Colonic mucosa (tissue), 4 donors: ENCODE data around the gene SCN10A. TPM values are rescaled to one million over a fixed set of nuclear protein-coding genes. Genes with fewer than 3 reads are reported as not detected.

Source experiments
- DNase-seq: peaks from one replicate; pipeline ENCODE4 v3.0.0-alpha.2; 2020
- H3K27ac ChIP-seq: fragments of 200-600 bp; one replicate; pipeline ENCODE4 v1.8.0; 2021
- H3K27me3 ChIP-seq: fragments of 200-600 bp; one replicate; pipeline ENCODE4 v1.8.0; 2021
- H3K36me3 ChIP-seq: fragments of 200-600 bp; one replicate; pipeline ENCODE4 v1.8.0; 2021
- H3K4me1 ChIP-seq: fragments of 200-600 bp; one replicate; pipeline ENCODE4 v1.8.0; 2021; ENCODE audit warnings: mild to moderate bottlenecking
- H3K4me3 ChIP-seq: fragments of 200-600 bp; one replicate; pipeline ENCODE4 v1.8.0; 2021
- H3K9ac ChIP-seq, 2 donors: one replicate each; pipeline ENCODE4 v1.7.0; 2013; ENCODE audit warnings: control low read depth in 2 of 2, low read depth in 2 of 2, low read length in 2 of 2
- H3K9me3 ChIP-seq: fragments of 200-600 bp; one replicate; pipeline ENCODE4 v1.8.0; 2021
- CTCF ChIP-seq: fragments of 200-600 bp; IDR thresholded peaks from one replicate; pipeline ENCODE4 v1.8.0; 2022; ENCODE audit warnings: antibody characterized with exemption, mild to moderate bottlenecking
- intact Hi-C: fragments of 100-400 bp; cut with DNase I; formaldehyde crosslinking; loops from one replicate; pipeline ENCODE4 v1.14.1; 2022
- total RNA-seq, 2 donors: library from RNA; stranded (reverse); fragmentation: NEBNext Ultra II Directional in 1 of 2; extraction: Animal tissue kit (Norgen Biotek cat#: 25700) in 1 of 2; gene quantifications; one replicate each; pipeline ENCODE4 v1.2.1, GENCODE V29; 2021
- donor health status: healthy.
- donor health status: DM: no; HTN: no; CAD: no.
- donor health status: DM: no; HTN: no; CAD: no.

SCN10A gene
- total RNA-seq, 2 donors from 2014 or later: not detected

DNA sequence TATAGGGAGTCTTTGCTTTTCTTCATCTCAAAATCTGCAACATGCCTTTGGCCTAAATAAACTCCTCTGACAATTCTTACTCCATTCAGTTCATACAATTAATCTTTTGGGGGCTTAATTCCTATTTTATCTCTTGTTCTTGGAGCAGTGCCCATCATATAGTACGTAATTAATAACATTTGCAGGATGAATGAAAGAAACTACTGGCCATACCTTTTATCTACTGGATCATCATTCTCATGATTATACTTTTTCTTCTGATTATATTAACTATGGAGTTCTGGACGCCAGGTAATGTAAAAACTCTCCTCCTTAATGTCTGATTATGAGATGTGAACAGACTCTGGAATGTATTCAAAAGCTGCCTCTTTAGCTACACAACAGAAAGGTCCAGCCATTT is 120.0 kb downstream of the SCN10A start:
- Histone ChIP-seq H3K36me3 (no peaks in the 10 kb centered on the region), H3K9ac (no peak overlapping the region), H3K27ac (no peak overlapping the region), H3K4me3 (no peak overlapping the region), H3K9me3 (no peaks in the 10 kb centered on the region), H3K4me1 (no peaks in the 10 kb centered on the region), H3K27me3 (no peaks in the 10 kb centered on the region)
- no peak for TF ChIP-seq CTCF
- intact Hi-C loops: no loop called here
- DNase-seq: no peak

DNA sequence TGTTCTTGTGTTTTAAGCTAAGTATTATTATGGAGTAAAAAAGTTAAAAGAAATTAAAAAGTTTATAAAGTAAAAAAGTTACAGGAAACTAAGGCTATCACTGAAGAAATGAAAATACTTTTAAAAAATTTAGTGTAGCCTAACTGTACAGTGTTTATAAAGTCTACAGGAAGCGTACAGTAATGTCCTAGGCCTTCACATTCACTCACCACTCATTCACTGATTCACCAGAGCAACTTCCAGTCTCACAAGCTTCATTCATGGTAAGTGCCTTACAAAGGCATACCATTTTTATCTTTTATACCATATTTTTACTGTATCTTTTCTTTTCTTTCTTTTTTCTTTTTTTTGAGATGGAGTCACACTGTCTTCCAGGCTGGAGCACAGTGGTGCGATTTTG is 125.8 kb downstream of the SCN10A start:
- no peak for TF ChIP-seq CTCF
- intact Hi-C loops: no loop called here
- Histone ChIP-seq H3K27ac (no peak overlapping the region), H3K9me3 (no peaks in the 10 kb centered on the region), H3K9ac (no peak overlapping the region), H3K4me1 (no peaks in the 10 kb centered on the region), H3K4me3 (no peak overlapping the region), H3K36me3 (no peaks in the 10 kb centered on the region), H3K27me3 (no peaks in the 10 kb centered on the region)
- DNase-seq: no peak

- TF ChIP-seq CTCF: no peak
- H3K27ac ChIP-seq: no peak overlapping the region
- H3K9ac ChIP-seq: no peak overlapping the region
- H3K9me3 ChIP-seq: no peaks in the 10 kb centered on the region
- H3K27me3 ChIP-seq: no peaks in the 10 kb centered on the region
- no peaks in the 10 kb centered on the region for H3K4me1 ChIP-seq
- intact Hi-C loops: no loop called here
- no peak for DNase-seq
- no peak overlapping the region for H3K4me3 ChIP-seq
- H3K36me3 ChIP-seq: no peaks in the 10 kb centered on the region
Observed at GRCh38 chr3:38689774-38690173, 126.2 kb downstream of the SCN10A start.

DNA sequence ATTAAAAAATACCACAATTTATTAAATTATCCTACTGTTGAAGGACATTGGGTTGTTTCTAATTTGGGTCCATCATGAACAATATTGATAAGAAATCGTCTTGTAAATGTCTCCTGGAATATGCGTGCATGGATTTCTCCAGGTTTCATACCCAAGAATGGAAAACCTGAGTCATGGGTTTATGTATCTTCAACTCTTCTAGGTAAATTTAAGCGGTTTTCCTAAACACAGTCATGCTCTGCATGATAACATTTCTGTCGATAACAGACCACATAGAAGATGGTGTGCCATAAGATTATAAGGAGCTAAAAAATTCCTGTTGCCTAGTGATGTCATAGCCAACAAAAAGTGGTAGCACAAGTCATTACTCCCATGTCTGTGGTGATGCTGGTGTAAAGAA is 126.7 kb downstream of the SCN10A start:
- no peak for DNase-seq
- H3K36me3 ChIP-seq: no peaks in the 10 kb centered on the region
- TF ChIP-seq CTCF: no peak
- intact Hi-C loops: no loop called here
- H3K9ac ChIP-seq: no peak overlapping the region
- H3K9me3 ChIP-seq: no peaks in the 10 kb centered on the region
- H3K4me3 ChIP-seq: no peak overlapping the region
- H3K27me3 ChIP-seq: no peaks in the 10 kb centered on the region
- H3K27ac ChIP-seq: no peak overlapping the region
- no peaks in the 10 kb centered on the region for H3K4me1 ChIP-seq

DNA sequence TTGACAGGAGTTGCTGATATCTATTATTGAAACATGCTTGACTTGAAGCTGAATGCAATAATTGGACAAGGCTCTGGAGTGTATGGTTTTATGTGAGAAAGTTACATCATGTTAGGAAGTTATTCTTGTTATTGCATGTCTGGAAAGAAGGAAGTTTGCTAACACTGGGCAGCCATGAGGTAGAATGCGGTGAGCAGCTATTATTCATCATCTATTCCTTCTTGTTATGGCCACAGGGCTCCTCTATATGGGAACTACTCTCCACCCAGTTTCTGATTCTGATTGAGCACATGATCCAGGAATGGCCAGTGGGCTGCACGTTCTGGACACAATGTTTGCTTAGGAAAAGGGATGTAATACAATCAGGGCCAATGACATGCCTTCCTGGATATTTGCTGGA is 128.7 kb downstream of the SCN10A start:
- Histone ChIP-seq H3K4me3 (no peak overlapping the region), H3K9me3 (no peaks in the 10 kb centered on the region), H3K36me3 (no peaks in the 10 kb centered on the region), H3K9ac (no peak overlapping the region), H3K27ac (no peak overlapping the region), H3K27me3 (no peaks in the 10 kb centered on the region), H3K4me1 (no peaks in the 10 kb centered on the region)
- intact Hi-C loops: no loop called here
- no peak for TF ChIP-seq CTCF
- DNase-seq: no peak

GRCh38 chr3:38684546-38684945 is 131.5 kb downstream of the SCN10A start:
- no peak for DNase-seq
- Histone ChIP-seq H3K27ac (no peak overlapping the region), H3K9ac (no peak overlapping the region), H3K9me3 (no peaks in the 10 kb centered on the region), H3K4me1 (no peaks in the 10 kb centered on the region), H3K4me3 (no peak overlapping the region), H3K36me3 (no peaks in the 10 kb centered on the region), H3K27me3 (no peaks in the 10 kb centered on the region)
- intact Hi-C loops: no loop called here
- TF ChIP-seq CTCF: no peak
